PC-3 (cell line): ENCODE measurements around the gene ATXN7L1. TPM values are rescaled to one million over a fixed set of nuclear protein-coding genes. Genes with fewer than 3 reads are reported as not detected.

Source experiments
- ATAC-seq: fragments of 200-7000 bp; cut with Tn5 transposase; 2 replicates; pipeline ENCODE4 v1.9.1; 2020; ENCODE audit warnings: mild to moderate bottlenecking, moderate library complexity
- BruUV-seq: library from RNA; stranded (reverse); fragments of 400-500 nt; replicated peaks from 2 replicates; lab custom pipeline; 2021; lab: Mats Ljungman, UMichigan
- CTCF ChIA-PET: fragments of 300-600 bp; sonication (Branson Sonifier 250); formaldehyde crosslinking; loops from one replicate; lab custom pipeline; 2022; ENCODE audit warnings: antibody characterized with exemption; lab: Charles Lee
- POLR2A ChIA-PET: fragments of 300-600 bp; sonication (Branson Sonifier 250); formaldehyde crosslinking; loops from one replicate; lab custom pipeline; 2022; ENCODE audit warnings: antibody characterized with exemption; ENCODE audit not compliant: unreplicated experiment; lab: Charles Lee
- DNase-seq: peaks from one replicate; pipeline ENCODE4 v3.0.0-alpha.2; 2015
- H2AFZ ChIP-seq: fragments of 300-600 bp; sonication (generic); 2 replicates; pipeline ENCODE4 v1.6.0; 2016; ENCODE audit warnings: antibody characterized with exemption, low read length
- H3F3A ChIP-seq: fragments of 300-600 bp; sonication (generic); one replicate; pipeline ENCODE4 v1.6.0; 2017; ENCODE audit warnings: antibody characterized with exemption, low read length, control low read depth, mild to moderate bottlenecking; ENCODE audit not compliant: unreplicated experiment
- H3K27ac ChIP-seq: fragments of 300-600 bp; sonication (generic); 2 replicates; pipeline ENCODE4 v1.5.1; 2016; ENCODE audit warnings: mild to moderate bottlenecking, low read length
- H3K27me3 ChIP-seq: fragments of 300-600 bp; sonication (generic); 2 replicates; pipeline ENCODE4 v1.6.1; 2016; ENCODE audit warnings: low read length, mixed read lengths
- H3K36me3 ChIP-seq: fragments of 300-600 bp; sonication (generic); 2 replicates; pipeline ENCODE4 v1.6.1; 2016; ENCODE audit warnings: low read depth, mixed run types, low read length, mixed read lengths
- H3K4me1 ChIP-seq: fragments of 300-600 bp; sonication (generic); 2 replicates; pipeline ENCODE4 v1.5.1; 2016; ENCODE audit warnings: low read length; ENCODE audit not compliant: insufficient read depth
- H3K4me2 ChIP-seq: fragments of 300-600 bp; sonication (generic); 2 replicates; pipeline ENCODE4 v1.6.0; 2016; ENCODE audit warnings: low read length
- H3K4me3 ChIP-seq: fragments of 300-600 bp; sonication (generic); 2 replicates; pipeline ENCODE4 v1.5.1; 2016; ENCODE audit warnings: mild to moderate bottlenecking, low read length, mixed read lengths
- H3K79me2 ChIP-seq: fragments of 300-600 bp; sonication (generic); 2 replicates; pipeline ENCODE4 v1.6.1; 2017; ENCODE audit warnings: low read length, mixed read lengths
- H3K9ac ChIP-seq: fragments of 300-600 bp; sonication (generic); 2 replicates; pipeline ENCODE4 v1.6.0; 2016; ENCODE audit warnings: mild to moderate bottlenecking, low read length
- H3K9me2 ChIP-seq: fragments of 300-600 bp; sonication (generic); replicated peaks from 2 replicates; pipeline ENCODE4 v1.6.1; 2016; ENCODE audit warnings: mixed run types, low read length, mixed read lengths
- H3K9me3 ChIP-seq: fragments of 300-600 bp; sonication (generic); 2 replicates; pipeline ENCODE4 v1.6.1; 2016; ENCODE audit warnings: low read length, mixed read lengths
- H4K20me1 ChIP-seq: fragments of 300-600 bp; sonication (generic); 2 replicates; pipeline ENCODE4 v1.6.1; 2016; ENCODE audit warnings: low read length, mixed read lengths
- CTCF ChIP-seq: fragments of 300-600 bp; sonication (generic); conservative IDR thresholded peaks from 2 replicates; pipeline ENCODE4 v1.5.1; 2017; ENCODE audit warnings: antibody characterized with exemption, low read depth, mild to moderate bottlenecking, low read length
- EZH2 ChIP-seq: fragments of 300-600 bp; sonication (generic); IDR thresholded peaks from one replicate; pipeline ENCODE4 v1.6.1; 2017; ENCODE audit warnings: antibody characterized with exemption, mild to moderate bottlenecking, low read length; ENCODE audit not compliant: unreplicated experiment
- EZH2phosphoT487 ChIP-seq: fragments of 300-600 bp; sonication (generic); IDR thresholded peaks from 2 replicates; pipeline ENCODE4 v1.6.1; 2018; ENCODE audit warnings: mild to moderate bottlenecking, antibody characterized with exemption, low read length, borderline replicate concordance
- intact Hi-C: fragments of 100-400 bp; cut with micrococcal nuclease; formaldehyde crosslinking; loops from 2 replicates; pipeline ENCODE4 v1.9.0; 2023
- total RNA-seq: library from RNA; depleted of rRNA; stranded (reverse); fragments of >200 nt; gene quantifications from 2 replicates; pipeline ENCODE4 v1.2.3, GENCODE V29; 2014

ATXN7L1 gene
- total RNA-seq, 1 experiment from 2014 or later: 16.0 TPM

GRCh38 chr7:105581066-105581811, 295.2 kb downstream of the ATXN7L1 start, which contains the start of gene EFCAB10:
Gene EFCAB10 (minus strand): TSS chr7:105581493. CDS start chr7:105581463, 30 bp downstream.
- Histone ChIP-seq H3K4me3 (no peak within 1 kb of the TSS), H3K9me2 (no peaks in the 10 kb centered on the region), H3K9ac (no peak within 1 kb of the TSS), H3K79me2 (no peaks in the 10 kb centered on the region), H3K36me3 (no peaks in the 10 kb centered on the region), H4K20me1 (no peaks in the 10 kb centered on the region), H3K27me3 (no peaks in the 10 kb centered on the region), H3K27ac (no peak within 1 kb of the TSS), H3K4me2 (no peak within 1 kb of the TSS), H2AFZ (peak within 1 kb of the TSS; percentile 57; the same call in 1 of the 2 replicates), H3K4me1 (0 out of 2 replicates have a peak, but pooled peaks cover 5% of the 10 kb centered on the region), H3F3A (no peaks in the 10 kb centered on the region), H3K9me3 (no peaks in the 10 kb centered on the region)
- ChIA-PET POLR2A (interaction anchor here (0.6 kb wide), 1 partner anchor 13 kb away, joined by 3 read pairs; no protein-coding TSS in a partner anchor), CTCF (no interaction called here)
- intact Hi-C loops: loop anchor here (10.0 kb wide), 1 partner anchor 86 kb away; no protein-coding TSS in a partner anchor
- DNase-seq (no peak), ATAC-seq (no peak; the same call in 1 of the 2 replicates)
- TF ChIP-seq EZH2 (no peak), EZH2phosphoT487 (no peak), CTCF (no peak)
- BruUV-seq: no TSS peak

- ChIA-PET CTCF (interaction anchor here (1.1 kb wide), 1 partner anchor 9 kb away, joined by 4 read pairs; no protein-coding TSS in a partner anchor), POLR2A (no interaction called here)
- peak; percentile 54 for ATAC-seq
- H3K4me2 ChIP-seq: no peak overlapping the region
- no peak overlapping the region for H3K4me3 ChIP-seq
- no peak overlapping the region for H3K27ac ChIP-seq
- no peaks in the 10 kb centered on the region for H3K79me2 ChIP-seq
- no TSS peak for BruUV-seq
- H4K20me1 ChIP-seq: no peaks in the 10 kb centered on the region
- intact Hi-C loops: loop anchor here (10.0 kb wide), 1 partner anchor 85 kb away; no protein-coding TSS in a partner anchor
- no peaks in the 10 kb centered on the region for H3F3A ChIP-seq
- no peaks in the 10 kb centered on the region for H3K9me3 ChIP-seq
- H3K4me1 ChIP-seq: 0 out of 2 replicates have a peak, but pooled peaks cover 5% of the 10 kb centered on the region
- no peaks in the 10 kb centered on the region for H3K27me3 ChIP-seq
- H3K9ac ChIP-seq: no peak overlapping the region
- H3K36me3 ChIP-seq: no peaks in the 10 kb centered on the region
- DNase-seq: peak; percentile 64
- H3K9me2 ChIP-seq: no peaks in the 10 kb centered on the region
- H2AFZ ChIP-seq: peak overlapping the region; percentile 57
- TF ChIP-seq EZH2 (no peak), CTCF (no peak; the same call in 1 of the 2 replicates)
Observed at GRCh38 chr7:105580022-105580740, 296.2 kb downstream of the ATXN7L1 start.
